Astrocyte (in vitro differentiated cells and primary cell): ENCODE data around the gene GLCCI1.

Source experiments
- CTCF ChIP-seq: IDR thresholded peaks from 2 replicates; pipeline ENCODE4 v1.5.1; 2011; ENCODE audit warnings: low read depth, mild to moderate bottlenecking, inconsistent platforms, low read length, moderate library complexity; ENCODE audit not compliant: insufficient read depth
- EZH2 ChIP-seq: IDR thresholded peaks from 2 replicates; pipeline ENCODE4 v1.6.1; 2012; ENCODE audit warnings: mild to moderate bottlenecking, low read length, inconsistent platforms; ENCODE audit not compliant: insufficient read depth

GRCh38 chr7:7968544-7969305 is at the start of gene GLCCI1:
- TF ChIP-seq CTCF (no peak), EZH2 (no peak)
